HL-60 (cell line): ENCODE results near the gene DDR1.

Experiments
- DNase-seq, 2 experiments: peaks; one replicate each; pipeline ENCODE4 v3.0.0-alpha.2; 2010 to 2020; ENCODE audit warnings: low read depth in 1 of 2, low spot score in 1 of 2
- H3K27ac ChIP-seq: fragments of 250-450 bp; sonication (Bioruptor Pico); replicated peaks from 2 replicates; pipeline ENCODE4 v1.5.1; 2020; ENCODE audit warnings: mild to moderate bottlenecking, moderate library complexity
- H3K27me3 ChIP-seq: fragments of 250-450 bp; sonication (Bioruptor Pico); 2 replicates; pipeline ENCODE4 v1.5.1; 2021; ENCODE audit warnings: mild to moderate bottlenecking, moderate library complexity; ENCODE audit not compliant: insufficient read depth, poor library complexity, severe bottlenecking
- H3K4me3 ChIP-seq: replicated peaks from 2 replicates; pipeline ENCODE4 v1.5.1; 2011; ENCODE audit warnings: mild to moderate bottlenecking, control low read depth, low read length; ENCODE audit not compliant: insufficient read depth
- CTCF ChIP-seq: IDR thresholded peaks from one replicate; pipeline ENCODE4 v1.5.1; 2011; ENCODE audit warnings: low read length, control low read depth, inconsistent platforms; ENCODE audit not compliant: insufficient read depth
- GABPA ChIP-seq: IDR thresholded peaks from 2 replicates; pipeline ENCODE4 v1.6.1; 2012; ENCODE audit warnings: low read depth
- POLR2AphosphoS5 ChIP-seq: IDR thresholded peaks from 2 replicates; pipeline ENCODE4 v1.6.1; 2012; ENCODE audit warnings: low read depth
- REST ChIP-seq: IDR thresholded peaks from 2 replicates; pipeline ENCODE4 v1.6.1; 2012; ENCODE audit warnings: low read depth; ENCODE audit not compliant: insufficient replicate concordance
- SPI1 ChIP-seq: IDR thresholded peaks from 2 replicates; pipeline ENCODE4 v1.6.1; 2012; ENCODE audit warnings: low read depth, mild to moderate bottlenecking, borderline replicate concordance

The DDR1 gene

GRCh38 chr6:30839671-30840070 lies 44.6 kb upstream of the DDR1 start:
- Histone ChIP-seq H3K27me3 (no peaks in the 10 kb centered on the region), H3K4me3 (no peak overlapping the region), H3K27ac (no peak overlapping the region)
- no peak for DNase-seq
- TF ChIP-seq POLR2AphosphoS5 (no peak), GABPA (no peak), REST (no peak), CTCF (no peak)

GRCh38 chr6:30840084-30840934 lies 44.0 kb upstream of the DDR1 start:
- DNase-seq: no peak
- H3K4me3 ChIP-seq: no peak overlapping the region
- H3K27ac ChIP-seq: no peak overlapping the region
- TF ChIP-seq SPI1 (no peak), GABPA (no peak), CTCF (no peak), REST (no peak), POLR2AphosphoS5 (no peak)
- H3K27me3 ChIP-seq: no peaks in the 10 kb centered on the region

- H3K27me3 ChIP-seq: no peaks in the 10 kb centered on the region
- H3K4me3 ChIP-seq: no peak overlapping the region
- TF ChIP-seq GABPA: no peak
- TF ChIP-seq REST: no peak
- TF ChIP-seq POLR2AphosphoS5: no peak
- TF ChIP-seq CTCF: no peak
- TF ChIP-seq SPI1: no peak
- DNase-seq: no peak
- H3K27ac ChIP-seq: no peak overlapping the region
Measured at GRCh38 chr6:30840935-30841643, 43.2 kb upstream of the DDR1 start.
